Measurements from ENCODE around the gene PTTG2. TPM values are rescaled to one million over a fixed set of nuclear protein-coding genes. Genes with fewer than 3 reads are reported as not detected.

The PTTG2 gene
- total and polyA plus RNA-seq, 2 of the 13 experiments (the other 11 are each of a cell fraction or from before 2014, with no cell fraction given), result not detected

GRCh38 chr4:37977471-37978247 lies 17.5 kb downstream of the PTTG2 start (continued):
- TF ChIP-seq YY1 (IDR thresholded peaks at IDR 0.05; ENCODE audit: insufficient read depth, insufficient replicate concordance, low read depth, low read length) (peak; percentile 49), ZNF709 (CRISPR knock-in tag; IDR thresholded peaks at IDR 0.05) (0 out of 2 replicates have a peak, but pooled peaks have one; percentile 37), ZNF274 (CRISPR knock-in tag; IDR thresholded peaks at IDR 0.05) (0 out of 2 replicates have a peak, but pooled peaks have one; percentile 82), ZC3H13 (CRISPR knock-in tag; IDR thresholded peaks at IDR 0.05) (0 out of 2 replicates have a peak, but pooled peaks have one; percentile 48), TERF1 (CRISPR knock-in tag; IDR thresholded peaks at IDR 0.05) (peak; percentile 67; the same call in 1 of the 2 replicates), JUND (CRISPR knock-in tag; IDR thresholded peaks at IDR 0.05) (no peak), ZFP82 (CRISPR knock-in tag; IDR thresholded peaks at IDR 0.05; ENCODE audit: borderline replicate concordance) (0 out of 2 replicates have a peak, but pooled peaks have one; percentile 42), HOXA5 (CRISPR knock-in tag; IDR thresholded peaks at IDR 0.05) (0 out of 2 replicates have a peak, but pooled peaks have one; percentile 21), SKI (IDR thresholded peaks at IDR 0.05; ENCODE audit: partially characterized antibody) (no peak), REXO4 (CRISPR knock-in tag; IDR thresholded peaks at IDR 0.05; ENCODE audit: borderline replicate concordance) (0 out of 2 replicates have a peak, but pooled peaks have one; percentile 47), SRF (IDR thresholded peaks at IDR 0.05; ENCODE audit: low read depth, low read length) (no peak), SOX6 (IDR thresholded peaks at IDR 0.05) (no peak), SOX6 (CRISPR knock-in tag; IDR thresholded peaks at IDR 0.05) (peak; percentile 22; the same call in 1 of the 2 replicates), ZNF558 (CRISPR knock-in tag; IDR thresholded peaks at IDR 0.05; ENCODE audit: borderline replicate concordance) (no peak), POGK (CRISPR knock-in tag; conservative IDR thresholded peaks at IDR 0.05) (peak; percentile 75)
- TF ChIP-seq, protein P1, sequence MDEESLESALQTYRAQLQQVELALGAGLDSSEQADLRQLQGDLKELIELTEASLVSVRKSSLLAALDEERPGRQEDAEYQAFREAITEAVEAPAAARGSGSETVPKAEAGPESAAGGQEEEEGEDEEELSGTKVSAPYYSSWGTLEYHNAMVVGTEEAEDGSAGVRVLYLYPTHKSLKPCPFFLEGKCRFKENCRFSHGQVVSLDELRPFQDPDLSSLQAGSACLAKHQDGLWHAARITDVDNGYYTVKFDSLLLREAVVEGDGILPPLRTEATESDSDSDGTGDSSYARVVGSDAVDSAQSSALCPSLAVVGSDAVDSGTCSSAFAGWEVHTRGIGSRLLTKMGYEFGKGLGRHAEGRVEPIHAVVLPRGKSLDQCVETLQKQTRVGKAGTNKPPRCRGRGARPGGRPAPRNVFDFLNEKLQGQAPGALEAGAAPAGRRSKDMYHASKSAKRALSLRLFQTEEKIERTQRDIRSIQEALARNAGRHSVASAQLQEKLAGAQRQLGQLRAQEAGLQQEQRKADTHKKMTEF (CRISPR knock-in tag; IDR thresholded peaks at IDR 0.05), result peak; percentile 61; the same call in 1 of the 2 replicates
- TF ChIP-seq, protein P2, sequence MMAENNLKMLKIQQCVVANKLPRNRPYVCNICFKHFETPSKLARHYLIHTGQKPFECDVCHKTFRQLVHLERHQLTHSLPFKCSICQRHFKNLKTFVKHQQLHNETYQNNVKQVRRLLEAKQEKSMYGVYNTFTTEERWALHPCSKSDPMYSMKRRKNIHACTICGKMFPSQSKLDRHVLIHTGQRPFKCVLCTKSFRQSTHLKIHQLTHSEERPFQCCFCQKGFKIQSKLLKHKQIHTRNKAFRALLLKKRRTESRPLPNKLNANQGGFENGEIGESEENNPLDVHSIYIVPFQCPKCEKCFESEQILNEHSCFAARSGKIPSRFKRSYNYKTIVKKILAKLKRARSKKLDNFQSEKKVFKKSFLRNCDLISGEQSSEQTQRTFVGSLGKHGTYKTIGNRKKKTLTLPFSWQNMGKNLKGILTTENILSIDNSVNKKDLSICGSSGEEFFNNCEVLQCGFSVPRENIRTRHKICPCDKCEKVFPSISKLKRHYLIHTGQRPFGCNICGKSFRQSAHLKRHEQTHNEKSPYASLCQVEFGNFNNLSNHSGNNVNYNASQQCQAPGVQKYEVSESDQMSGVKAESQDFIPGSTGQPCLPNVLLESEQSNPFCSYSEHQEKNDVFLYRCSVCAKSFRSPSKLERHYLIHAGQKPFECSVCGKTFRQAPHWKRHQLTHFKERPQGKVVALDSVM (CRISPR knock-in tag; IDR thresholded peaks at IDR 0.05), result 0 out of 2 replicates have a peak, but pooled peaks have one; percentile 15
- TF ChIP-seq, protein P3, sequence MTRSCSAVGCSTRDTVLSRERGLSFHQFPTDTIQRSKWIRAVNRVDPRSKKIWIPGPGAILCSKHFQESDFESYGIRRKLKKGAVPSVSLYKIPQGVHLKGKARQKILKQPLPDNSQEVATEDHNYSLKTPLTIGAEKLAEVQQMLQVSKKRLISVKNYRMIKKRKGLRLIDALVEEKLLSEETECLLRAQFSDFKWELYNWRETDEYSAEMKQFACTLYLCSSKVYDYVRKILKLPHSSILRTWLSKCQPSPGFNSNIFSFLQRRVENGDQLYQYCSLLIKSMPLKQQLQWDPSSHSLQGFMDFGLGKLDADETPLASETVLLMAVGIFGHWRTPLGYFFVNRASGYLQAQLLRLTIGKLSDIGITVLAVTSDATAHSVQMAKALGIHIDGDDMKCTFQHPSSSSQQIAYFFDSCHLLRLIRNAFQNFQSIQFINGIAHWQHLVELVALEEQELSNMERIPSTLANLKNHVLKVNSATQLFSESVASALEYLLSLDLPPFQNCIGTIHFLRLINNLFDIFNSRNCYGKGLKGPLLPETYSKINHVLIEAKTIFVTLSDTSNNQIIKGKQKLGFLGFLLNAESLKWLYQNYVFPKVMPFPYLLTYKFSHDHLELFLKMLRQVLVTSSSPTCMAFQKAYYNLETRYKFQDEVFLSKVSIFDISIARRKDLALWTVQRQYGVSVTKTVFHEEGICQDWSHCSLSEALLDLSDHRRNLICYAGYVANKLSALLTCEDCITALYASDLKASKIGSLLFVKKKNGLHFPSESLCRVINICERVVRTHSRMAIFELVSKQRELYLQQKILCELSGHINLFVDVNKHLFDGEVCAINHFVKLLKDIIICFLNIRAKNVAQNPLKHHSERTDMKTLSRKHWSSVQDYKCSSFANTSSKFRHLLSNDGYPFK (CRISPR knock-in tag; IDR thresholded peaks at IDR 0.05; ENCODE audit: borderline replicate concordance), result 0 out of 2 replicates have a peak, but pooled peaks have one; percentile 16

Data from HepG2 (cell line).